Panc1 (cell line): ENCODE data around the gene C13orf46.

ENCODE experiments used
- TF ChIP-seq, protein P1 (sequence below): fragments of 450-650 bp; IDR thresholded peaks from 2 replicates; pipeline ENCODE4 v1.5.1; 2017; ENCODE audit warnings: mild to moderate bottlenecking
- TF ChIP-seq, protein P2 (sequence below), 2 experiments: IDR thresholded peaks; 2 replicates each; pipeline ENCODE4 v1.6.1; 2011 to 2012; ENCODE audit warnings: low read depth in 2 of 2, control low read depth in 1 of 2, low read length in 1 of 2, mild to moderate bottlenecking in 1 of 2, moderate library complexity in 1 of 2; ENCODE audit not compliant: insufficient read depth in 1 of 2

DNA sequence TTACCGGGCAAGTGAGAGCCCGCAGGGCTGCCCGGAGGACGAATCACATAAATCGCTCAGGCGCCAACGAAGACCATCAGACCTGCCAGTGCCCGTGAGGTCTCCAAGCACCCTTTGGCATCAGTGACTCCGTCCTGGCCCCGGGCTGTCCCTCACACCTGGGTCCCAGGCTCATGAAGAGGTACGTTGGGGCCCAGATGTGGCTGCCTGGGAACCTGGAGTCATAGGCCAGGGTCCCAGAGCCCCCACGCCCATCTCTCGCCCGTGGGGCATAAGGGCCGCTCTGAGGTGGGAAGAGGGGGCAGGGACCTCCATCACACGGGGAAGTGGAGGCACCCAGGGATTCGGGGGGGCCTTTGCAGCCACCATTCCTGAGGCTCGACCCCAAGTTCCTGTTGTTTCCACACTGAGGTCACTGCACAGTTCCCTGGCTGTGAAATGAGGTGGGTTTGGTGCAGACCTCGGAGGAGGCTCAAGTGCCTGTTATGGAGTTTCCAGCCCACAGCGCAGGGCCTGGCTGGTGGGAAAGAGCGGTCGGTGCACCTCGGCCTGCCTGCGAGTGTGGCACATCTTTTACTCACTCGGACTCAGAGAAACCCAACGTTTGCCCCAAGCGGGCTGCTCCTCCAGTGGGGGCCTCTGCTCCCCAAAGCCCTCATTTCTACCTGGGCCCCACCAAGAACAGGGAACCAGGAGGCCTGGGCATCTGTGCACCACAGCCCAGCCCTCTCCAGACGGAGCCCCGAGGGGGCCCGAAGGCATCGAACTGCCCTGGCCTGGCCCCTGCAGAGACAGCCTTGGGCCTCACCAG, 35.9 kb upstream of the C13orf46 start:
- TF ChIP-seq, protein P1, sequence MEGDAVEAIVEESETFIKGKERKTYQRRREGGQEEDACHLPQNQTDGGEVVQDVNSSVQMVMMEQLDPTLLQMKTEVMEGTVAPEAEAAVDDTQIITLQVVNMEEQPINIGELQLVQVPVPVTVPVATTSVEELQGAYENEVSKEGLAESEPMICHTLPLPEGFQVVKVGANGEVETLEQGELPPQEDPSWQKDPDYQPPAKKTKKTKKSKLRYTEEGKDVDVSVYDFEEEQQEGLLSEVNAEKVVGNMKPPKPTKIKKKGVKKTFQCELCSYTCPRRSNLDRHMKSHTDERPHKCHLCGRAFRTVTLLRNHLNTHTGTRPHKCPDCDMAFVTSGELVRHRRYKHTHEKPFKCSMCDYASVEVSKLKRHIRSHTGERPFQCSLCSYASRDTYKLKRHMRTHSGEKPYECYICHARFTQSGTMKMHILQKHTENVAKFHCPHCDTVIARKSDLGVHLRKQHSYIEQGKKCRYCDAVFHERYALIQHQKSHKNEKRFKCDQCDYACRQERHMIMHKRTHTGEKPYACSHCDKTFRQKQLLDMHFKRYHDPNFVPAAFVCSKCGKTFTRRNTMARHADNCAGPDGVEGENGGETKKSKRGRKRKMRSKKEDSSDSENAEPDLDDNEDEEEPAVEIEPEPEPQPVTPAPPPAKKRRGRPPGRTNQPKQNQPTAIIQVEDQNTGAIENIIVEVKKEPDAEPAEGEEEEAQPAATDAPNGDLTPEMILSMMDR: no peak
- TF ChIP-seq, protein P2, sequence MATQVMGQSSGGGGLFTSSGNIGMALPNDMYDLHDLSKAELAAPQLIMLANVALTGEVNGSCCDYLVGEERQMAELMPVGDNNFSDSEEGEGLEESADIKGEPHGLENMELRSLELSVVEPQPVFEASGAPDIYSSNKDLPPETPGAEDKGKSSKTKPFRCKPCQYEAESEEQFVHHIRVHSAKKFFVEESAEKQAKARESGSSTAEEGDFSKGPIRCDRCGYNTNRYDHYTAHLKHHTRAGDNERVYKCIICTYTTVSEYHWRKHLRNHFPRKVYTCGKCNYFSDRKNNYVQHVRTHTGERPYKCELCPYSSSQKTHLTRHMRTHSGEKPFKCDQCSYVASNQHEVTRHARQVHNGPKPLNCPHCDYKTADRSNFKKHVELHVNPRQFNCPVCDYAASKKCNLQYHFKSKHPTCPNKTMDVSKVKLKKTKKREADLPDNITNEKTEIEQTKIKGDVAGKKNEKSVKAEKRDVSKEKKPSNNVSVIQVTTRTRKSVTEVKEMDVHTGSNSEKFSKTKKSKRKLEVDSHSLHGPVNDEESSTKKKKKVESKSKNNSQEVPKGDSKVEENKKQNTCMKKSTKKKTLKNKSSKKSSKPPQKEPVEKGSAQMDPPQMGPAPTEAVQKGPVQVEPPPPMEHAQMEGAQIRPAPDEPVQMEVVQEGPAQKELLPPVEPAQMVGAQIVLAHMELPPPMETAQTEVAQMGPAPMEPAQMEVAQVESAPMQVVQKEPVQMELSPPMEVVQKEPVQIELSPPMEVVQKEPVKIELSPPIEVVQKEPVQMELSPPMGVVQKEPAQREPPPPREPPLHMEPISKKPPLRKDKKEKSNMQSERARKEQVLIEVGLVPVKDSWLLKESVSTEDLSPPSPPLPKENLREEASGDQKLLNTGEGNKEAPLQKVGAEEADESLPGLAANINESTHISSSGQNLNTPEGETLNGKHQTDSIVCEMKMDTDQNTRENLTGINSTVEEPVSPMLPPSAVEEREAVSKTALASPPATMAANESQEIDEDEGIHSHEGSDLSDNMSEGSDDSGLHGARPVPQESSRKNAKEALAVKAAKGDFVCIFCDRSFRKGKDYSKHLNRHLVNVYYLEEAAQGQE (IDR thresholded peaks at IDR 0.05; ENCODE audit: insufficient read depth in 1 of 2, low read depth in 2 of 2, low read length in 1 of 2): no peak
